GM18873 (cell line): ENCODE results near the gene C9.
"Not testable (repeated sequence)": the region's sequence is repeated elsewhere in the genome, so short reads cannot be mapped to it uniquely, and the experiment has no call there.

ENCODE experiments used
- ATAC-seq: cut with Tn5 transposase; IDR thresholded peaks from one replicate; pipeline ENCODE4 v1.9.1; 2021; ENCODE audit warnings: mild to moderate bottlenecking, moderate library complexity, moderate number of reproducible peaks; ENCODE audit not compliant: unreplicated experiment, low FRiP score

C9 gene

DNA sequence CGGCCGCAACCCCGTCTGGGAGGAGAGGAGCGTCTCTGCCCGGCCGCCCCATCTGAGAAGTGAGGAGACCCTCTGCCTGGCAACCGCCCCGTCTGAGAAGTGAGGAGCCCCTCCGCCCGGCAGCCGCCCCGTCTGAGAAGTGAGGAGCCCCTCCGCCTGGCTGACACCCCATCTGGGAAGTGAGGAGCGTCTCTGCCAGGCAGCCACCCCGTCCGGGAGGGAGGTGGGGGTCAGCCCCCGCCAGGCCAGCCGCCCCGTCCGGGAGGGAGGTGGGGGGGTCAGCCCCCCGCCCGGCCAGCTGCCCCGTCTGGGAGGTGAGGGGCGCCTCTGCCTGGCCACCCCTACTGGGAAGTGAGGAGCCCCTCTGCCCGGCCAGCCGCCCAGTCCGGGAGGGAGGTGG is 30.0 kb downstream of the C9 start:
- ATAC-seq, result not testable (repeated sequence)

DNA sequence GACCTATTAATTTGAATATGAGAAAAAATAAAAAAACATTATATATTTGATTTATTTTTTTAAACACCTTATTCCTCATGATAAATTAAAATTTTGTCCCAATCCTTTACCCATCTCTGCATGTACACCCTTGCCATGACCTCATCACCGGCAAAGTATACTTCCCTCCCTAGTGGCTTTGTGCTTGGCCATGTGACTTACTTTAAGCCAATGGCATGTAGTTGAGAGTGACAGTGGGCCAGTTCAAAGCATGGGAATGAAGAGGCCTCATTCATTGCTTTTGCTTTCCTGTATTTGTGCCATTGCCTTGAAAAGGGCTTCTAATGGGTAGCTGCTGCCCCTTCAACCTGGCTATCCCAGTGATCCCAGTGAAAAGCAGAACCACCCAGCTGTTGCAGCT is 31.2 kb downstream of the C9 start:
- no peak for ATAC-seq

DNA sequence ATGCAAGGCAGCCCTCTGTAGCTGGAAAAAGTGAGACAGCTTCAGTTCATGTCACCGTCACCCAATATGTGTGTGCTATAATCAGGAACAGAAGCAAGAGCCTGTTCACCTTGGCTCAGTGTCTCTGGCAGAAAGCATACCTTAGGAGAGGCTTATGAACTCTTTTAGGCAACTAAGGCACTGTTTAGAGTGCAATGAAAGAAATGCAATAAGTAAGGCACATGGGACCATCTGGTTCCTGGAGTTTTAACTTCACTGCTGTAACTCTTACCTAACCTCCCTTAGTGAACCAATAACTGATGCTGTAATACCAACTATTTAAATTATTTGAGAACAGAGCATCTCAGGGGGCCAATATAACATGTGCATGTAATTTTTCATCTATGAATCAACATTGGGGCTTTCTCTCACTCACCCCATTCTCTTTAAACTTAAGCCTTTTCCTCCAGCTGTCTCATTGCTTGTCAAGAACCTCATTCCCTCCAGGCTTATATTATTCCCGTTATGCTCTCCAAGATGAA is 32.4 kb downstream of the C9 start:
- no peak for ATAC-seq

DNA sequence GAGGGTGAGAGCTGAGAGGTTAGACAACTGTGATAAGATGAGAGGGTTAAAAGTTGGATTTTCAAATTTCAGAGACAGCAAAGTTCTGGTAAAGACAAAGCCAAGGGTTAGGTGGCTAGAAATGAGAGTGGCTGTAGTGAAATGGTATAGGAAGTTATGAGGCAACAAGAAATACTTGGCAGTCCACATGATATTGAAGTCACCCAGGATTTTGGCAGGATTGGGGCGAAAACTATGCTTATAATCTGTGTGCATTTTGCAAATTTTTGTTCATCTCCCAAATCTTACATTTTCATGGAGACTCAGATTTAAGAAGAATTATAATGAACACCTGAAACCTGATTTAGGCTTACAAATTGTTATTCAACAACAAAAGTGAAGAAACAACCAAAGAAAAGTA is 35.6 kb downstream of the C9 start:
- no peak for ATAC-seq

DNA sequence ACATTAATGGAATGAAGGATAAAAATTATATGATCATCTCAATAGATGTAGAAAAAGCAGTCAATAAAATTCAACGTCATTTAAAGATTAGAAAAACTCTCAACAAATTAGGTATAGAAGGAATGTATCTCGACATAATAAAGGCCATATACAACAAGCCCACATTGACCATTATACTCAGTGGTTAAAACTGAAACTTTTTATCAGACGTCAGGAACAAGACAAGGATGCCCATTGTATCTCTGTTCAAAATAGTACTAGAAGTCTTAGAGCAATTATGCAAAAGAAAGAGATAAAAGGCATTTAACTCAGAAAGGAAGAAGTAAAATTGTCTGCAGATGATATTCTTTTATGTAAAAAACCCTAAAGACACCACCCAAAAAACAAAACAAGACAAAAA is 40.8 kb downstream of the C9 start:
- ATAC-seq, result no peak

DNA sequence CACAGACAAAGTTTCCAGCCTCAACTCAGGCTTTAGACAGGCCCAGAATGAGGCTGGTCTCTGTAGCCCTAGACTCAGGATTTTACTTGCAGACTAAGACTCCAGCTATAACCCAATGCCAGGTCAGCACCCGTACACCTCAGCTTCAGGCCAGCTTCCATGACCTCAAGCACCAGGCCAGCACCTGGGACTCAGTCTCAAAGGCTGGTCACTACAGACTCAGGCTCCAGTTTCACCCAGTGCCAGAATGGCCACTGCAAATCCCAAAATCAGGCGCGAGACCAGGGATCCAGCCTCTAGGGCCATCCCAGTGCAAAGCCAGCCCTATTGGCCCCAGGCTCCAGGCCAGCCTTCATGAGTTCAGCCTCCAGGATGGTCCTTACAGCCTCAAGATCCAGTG is 44.9 kb downstream of the C9 start:
- no peak for ATAC-seq

DNA sequence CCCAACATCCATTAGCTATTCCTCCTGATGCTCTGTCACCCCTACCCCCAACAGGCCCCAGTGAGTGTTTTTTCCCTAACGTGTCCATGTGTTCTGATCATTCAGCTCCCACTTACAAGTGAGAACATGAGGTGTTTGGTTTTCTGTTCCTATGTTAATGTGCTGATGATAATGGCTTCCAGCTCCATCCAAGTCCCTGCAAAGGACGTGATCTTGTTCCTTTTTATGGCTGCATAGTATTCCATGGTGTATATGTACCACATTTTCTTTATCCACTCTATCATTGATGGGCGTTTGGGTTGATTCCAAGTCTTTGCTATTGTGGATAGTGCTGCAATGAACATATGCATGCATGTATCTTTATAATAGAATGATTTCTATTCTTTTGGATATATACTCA is 47.8 kb downstream of the C9 start:
- ATAC-seq, result not testable (repeated sequence)

DNA sequence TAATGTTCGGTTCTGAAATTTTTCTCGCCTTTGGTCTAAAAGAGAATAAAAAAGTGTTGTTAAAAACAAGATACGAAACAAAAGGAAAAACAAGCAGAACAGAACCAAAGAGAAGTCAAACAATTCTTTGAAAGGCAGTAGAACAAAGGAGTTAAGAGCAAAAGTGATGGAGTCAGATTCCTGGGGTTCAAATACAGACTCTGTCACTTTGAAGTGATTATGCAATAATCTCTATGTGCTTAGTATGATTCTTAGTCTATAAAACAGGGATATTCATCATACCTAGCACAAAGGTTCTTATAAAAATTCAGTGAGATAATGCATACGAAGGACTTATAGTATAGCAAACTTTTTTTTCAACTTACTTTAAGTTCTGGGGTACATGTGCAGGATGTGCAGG is 48.3 kb downstream of the C9 start:
- no peak for ATAC-seq

DNA sequence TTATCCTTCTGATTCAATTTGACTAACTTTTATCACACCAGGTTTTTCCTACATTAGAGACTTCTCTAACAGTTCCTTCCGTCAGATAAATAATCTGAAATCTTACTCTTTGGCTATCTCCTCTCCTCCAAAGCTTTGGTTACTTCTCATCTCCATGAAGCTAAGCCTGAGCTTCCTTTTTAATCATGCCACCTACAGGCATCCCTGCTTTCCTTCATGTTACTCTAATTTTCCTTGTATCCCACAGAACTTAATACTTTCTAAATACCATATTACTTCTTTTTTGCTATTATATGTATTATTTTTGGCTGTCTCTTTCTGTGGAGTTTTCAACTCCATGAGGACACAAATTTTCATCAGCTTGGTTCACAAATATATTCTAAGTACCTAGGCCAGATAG is 49.7 kb downstream of the C9 start:
- no peak for ATAC-seq

DNA sequence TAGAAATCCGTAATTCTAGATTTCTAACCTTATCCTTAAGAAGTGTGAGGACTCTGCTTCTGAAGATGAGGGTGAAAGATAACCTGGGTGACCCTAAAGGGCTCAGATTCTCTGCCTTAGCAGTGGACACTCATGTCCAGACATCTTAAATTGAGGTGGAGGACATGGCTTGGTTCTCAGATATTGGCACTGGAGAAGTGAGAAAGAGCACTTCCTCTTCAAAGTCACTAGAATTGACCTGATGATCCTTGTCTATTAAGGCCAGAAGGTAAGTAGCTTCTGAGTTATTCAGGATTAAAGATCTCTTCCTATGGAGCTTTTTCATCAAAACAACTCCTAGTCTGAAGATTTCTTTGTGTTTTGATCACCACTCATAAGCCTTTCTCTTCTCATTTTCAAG is 54.8 kb downstream of the C9 start:
- ATAC-seq, result no peak

DNA sequence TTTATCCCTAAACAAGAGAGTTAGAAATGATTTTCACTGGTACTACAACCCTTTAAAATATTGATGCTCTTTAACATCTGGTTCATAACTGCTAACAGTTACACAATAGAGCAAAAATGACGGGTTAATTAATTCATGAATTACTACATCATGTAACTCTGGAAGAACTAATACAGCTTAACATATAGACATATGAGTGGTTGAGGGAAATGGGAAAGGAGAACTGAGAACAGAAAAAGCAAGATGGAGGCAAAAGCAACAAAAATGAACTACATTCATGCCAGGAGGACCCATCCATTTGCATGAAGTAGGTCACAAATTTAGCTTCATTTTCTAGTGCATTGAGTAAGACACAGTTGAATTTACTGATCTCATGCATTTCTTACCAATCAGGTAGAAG is 61.8 kb downstream of the C9 start:
- ATAC-seq, result no peak

DNA sequence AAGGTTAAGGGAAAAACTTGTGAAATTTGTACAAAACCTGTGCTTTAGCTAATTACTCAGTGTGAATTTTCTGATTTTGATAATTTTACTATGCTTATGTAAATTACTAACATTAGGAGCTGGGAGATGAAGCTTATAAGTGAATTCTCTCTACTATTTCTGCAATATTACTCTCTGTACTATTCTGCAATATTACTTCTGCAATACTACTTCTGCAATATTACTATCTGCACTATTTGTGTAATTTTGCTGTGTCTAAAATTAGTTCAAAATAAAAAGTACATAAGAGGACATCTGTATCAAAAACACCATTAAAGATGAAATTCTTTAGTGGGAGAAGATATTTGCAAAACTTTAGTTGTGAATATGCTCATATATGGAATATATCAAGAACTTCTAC is 62.9 kb downstream of the C9 start:
- no peak for ATAC-seq

DNA sequence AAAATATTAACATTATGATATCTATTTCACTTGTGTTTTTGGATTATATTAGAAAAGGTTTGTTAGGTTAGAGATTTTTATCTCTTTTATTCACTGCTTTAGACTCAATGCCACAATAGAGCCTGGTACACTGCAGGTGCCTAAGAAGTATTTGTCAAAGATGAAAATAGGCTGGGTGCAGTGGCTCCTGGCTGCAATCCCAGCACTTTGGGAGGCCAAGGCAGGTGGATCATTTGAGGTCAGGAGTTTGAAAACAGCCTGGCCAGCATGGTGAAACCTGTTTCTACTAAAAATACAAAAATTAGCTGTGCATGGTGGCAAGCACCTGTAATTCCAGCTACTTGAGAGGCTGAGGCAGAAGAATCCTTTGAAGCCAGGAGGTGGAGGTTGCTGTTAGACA is 64.3 kb downstream of the C9 start:
- no peak for ATAC-seq

DNA sequence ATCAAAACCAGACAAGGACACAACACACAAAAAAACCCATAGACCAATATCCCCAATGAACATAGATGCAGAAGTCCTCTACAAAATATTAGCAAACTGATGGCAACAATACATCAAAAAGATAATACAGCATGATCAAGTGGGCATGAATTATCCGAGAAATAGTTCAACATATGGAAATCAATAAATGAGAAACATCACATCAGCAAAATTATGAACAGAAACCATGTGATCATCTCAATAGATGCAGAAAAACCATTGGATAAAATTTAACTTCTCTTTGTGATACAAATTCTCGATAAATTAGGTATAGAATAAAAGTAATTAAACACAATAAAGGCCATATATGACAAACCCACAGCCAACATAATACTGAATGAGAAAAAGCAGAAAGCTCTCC is 69.6 kb downstream of the C9 start:
- no peak for ATAC-seq

DNA sequence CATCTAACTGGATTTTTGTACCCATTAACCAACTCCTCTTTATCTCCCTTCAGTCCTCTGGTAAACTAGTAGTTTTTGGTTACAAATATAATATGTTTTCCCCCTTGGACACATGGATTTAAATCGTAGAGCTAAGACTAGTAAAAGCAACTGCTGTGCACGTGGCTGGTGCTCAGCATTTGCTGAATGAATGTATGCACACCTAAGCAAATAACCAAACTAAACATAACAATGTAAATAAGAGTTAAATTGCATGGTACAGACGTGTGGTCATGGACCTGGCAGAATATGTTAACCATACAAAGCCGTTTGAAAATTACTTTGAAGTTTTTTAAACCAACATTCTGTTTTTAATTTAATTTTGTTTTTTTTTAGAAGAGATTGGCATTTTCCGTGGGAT is 79.7 kb downstream of the C9 start:
- no peak for ATAC-seq

DNA sequence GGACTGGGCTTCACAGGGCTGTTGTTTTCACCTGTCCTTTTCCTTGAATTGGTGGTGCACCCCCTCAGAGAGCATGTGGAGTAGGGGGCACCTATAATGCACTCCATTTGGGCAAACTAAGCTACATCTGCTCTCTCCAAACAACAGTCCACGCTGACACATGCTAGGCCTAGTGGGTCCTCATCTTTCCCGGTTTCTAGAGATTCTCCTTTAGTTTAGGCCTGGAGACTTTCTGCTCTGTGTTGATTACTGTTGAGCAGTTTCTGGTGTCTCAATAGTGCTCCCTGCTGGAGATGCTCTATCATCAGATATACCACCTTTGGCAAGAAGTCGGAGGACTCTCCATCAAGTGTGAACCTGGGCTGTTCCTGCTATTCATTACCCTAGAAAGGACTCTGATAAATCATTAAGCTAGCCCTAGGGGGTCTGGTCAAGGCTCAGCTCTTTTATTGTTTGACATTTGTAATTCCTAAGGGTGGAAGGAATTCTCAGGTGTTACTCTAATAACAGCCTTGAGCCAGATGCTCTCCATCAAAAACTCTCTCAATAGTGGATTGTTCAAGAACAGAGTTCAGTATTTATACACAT is 81.0 kb downstream of the C9 start:
- ATAC-seq, result peak; percentile 81

DNA sequence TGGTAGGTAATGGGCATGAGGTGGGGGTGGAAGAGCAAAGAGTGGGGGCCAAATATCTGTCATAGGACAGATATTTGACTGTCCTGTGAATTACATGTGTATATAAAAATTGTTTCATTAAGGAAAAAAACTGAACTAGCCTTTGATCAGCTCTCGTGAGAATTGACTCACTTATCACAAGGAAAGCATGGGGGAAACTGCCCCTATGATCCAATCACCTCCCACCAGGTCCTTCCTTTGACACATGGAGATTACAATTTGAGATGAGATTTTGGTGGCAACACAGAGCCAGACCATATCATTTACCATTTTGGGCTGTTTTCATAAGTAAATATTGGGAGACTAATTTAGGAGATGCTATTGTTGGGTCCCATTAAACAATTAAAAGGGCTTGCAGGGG is 81.7 kb downstream of the C9 start:
- ATAC-seq, result no peak

DNA sequence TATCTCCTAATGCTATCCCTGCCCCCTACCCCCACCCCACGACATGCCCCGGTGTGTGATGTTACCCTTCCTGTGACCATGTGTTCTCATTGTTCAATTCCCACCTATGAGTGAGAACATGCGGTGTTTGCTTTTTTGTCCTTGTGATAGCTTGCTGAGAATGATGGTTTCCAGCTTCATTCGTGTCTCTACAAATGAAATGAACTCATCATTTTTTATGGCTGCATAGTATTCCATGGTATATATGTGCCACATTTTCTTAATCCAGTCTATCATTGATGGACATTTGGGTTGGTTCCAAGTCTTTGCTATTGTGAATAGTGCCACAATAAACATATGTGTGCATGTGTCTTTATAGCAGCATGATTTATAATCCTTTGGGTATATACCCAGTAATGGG is 88.4 kb downstream of the C9 start:
- not testable (repeated sequence) for ATAC-seq

DNA sequence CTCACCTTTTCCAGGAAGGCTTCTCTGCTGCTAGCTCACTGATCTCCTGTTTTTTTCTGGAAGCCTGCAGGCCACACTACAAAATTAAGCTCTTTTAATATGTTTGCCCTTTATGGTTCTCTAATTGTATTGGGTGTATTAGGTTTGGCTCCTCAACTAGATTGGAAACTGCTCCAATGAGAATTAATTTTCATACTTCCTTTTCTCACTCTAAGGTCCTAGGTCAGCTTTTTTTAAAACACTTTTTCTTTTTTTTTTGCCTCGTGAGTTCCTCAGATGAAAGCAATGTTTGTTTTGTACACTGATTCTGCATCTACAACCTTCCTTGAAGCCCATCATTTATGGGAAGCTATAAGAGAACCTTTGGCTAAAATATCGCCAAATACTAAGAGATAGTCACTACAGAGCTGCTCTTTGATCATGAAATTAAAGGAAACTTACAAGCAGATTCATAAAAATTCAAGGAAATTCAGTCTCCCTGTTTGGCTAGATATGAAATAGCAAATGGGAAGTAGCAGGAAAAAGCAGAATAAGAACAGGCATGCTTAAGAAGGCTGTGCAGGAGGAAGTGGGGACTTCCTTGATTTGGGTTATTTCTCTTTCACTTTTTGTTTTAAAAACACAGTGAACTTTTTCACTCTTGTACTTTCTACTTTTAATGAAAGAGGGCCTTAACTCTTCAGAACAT is 89.8 kb downstream of the C9 start:
- ATAC-seq, result peak; percentile 98

DNA sequence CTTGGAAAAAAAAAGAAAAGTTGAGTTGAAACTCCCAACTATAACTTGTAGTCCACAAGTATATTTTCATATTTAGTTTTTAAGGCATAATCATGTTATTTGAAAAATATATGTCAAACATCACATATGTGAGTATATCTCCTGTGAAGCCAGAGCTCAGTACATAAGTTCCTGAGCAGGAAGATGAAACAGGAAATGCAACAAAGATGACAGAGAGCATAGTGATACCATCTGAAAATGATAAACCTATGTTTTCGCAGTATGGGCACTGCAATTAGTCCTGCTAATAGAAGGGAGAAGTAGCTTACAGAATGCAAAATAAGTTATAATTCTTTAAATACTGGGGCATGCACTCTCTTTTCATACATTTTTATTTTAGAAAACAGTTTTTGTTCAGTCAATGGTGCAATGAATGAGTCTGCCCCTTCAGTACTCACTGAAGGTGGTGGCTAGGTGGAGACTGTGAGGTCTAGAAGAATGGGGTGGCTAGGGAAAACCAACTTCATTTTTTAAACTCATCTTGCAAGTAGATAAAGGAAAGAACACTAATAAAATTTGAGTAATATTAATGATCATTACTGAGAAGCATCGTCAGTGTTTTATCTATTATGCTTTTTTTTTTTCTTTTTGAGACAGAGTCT is 90.9 kb downstream of the C9 start:
- ATAC-seq, result no peak

DNA sequence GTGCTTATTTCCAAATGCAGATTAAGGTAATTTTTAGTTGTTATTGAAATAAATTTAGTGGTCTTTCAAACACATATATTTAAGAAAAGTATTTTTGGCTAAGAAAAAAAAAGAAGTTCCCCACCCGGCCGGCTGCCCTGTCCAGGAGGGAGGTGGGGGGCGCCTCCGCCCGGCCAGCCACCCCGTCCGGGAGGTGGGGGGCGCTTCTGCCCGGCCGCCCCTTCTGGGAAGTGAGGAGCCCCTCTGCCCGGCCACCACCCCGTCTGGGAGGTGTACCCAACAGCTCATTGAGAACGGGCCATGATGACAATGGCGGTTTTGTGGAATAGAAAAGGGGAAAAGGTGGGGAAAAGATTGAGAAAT is 91.4 kb downstream of the C9 start:
- not testable (repeated sequence) for ATAC-seq

DNA sequence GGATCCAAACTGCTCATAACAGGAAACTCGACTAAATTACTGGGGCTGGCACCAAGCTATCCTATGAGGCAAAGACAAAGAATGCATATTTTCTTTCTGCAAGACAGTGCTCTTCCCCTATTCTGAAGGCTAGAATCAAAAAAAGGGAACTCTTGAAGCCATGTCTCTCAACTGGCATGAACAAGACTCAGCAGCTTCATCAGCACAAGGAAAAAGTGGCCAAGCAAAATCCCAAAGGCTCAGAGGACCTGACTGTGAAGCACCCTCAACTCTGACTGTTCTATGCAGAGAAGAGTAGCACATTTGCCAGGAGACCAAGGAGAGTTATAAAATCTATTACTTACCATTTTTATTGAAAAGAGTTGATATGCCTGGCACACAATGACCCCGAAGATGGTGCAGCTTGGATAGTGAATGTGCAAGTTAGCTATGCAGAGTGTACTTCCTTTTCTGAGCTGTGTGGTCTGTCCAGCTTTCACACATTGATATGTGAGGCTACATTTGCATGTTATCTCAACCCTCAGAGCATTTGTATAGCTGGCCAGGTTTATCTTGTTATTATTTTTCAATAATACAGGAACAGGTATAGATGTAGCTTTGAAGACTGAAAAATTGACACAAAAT is 94.0 kb downstream of the C9 start:
- ATAC-seq, result no peak
